Measurements from ENCODE around the gene BAIAP2.

GRCh38 chr17:81148571-81148970 is 113.6 kb downstream of the BAIAP2 start:
- TF ChIP-seq CTCF (conservative IDR thresholded peaks at IDR 0.05) (no peak), ZFX (IDR thresholded peaks at IDR 0.05) (no peak)

Data from C4-2B (cell line).